ENCODE data around the gene PLAC8L1.
"Not testable (repeated sequence)": the region's sequence is repeated elsewhere in the genome, so short reads cannot be mapped to it uniquely, and the experiment has no call there.

Gene PLAC8L1, protein sequence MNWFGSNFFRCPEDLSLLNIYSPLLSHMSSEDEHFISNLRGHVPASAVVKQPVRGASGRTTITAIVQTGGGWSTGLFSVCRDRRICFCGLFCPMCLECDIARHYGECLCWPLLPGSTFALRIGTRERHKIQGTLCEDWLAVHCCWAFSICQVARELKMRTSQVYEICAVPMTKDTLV

DNA sequence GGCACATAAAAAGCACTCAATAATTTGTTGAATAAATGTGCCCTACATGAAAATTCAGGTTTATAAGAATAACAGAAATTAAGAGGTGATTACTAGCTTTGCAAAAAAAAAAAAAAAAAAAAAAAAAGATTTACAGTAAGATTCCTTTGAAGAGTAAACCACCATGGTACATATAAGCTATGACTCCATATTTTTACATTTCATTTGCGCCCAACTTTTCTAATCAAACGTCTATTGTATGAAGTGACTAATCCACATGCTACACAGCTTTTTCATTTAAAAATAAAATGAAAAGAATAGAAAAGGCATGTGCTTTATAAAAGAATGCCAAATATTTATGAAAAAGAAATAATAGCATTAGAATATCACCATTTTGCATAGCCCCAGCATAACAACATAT is at the start of gene PLAC8L1:
TSS of gene PLAC8L1 (minus strand) at position 101 of the 400 bp plus-strand sequence. CDS start 1,266 bp downstream, outside the sequence.
- no peak for DNase-seq

DNA sequence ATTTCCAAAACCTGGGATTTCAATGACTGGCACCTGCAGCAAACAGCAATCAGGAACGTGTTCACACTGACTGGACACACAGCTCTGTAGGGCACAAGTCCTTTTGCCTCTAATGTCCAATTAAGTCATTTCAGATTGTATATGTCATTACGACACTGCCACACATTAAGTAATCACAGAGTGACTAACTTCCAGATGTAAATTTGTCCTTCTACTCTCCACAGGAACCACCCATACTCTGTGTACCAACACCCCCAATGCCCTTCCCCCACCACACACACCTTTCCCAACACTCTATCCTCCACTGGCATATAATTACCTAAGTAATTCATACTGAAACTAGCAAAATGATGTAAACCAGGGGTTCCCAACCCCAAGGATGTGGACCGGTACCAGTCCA is 46.6 kb upstream of the PLAC8L1 start:
- DNase-seq, result no peak

DNA sequence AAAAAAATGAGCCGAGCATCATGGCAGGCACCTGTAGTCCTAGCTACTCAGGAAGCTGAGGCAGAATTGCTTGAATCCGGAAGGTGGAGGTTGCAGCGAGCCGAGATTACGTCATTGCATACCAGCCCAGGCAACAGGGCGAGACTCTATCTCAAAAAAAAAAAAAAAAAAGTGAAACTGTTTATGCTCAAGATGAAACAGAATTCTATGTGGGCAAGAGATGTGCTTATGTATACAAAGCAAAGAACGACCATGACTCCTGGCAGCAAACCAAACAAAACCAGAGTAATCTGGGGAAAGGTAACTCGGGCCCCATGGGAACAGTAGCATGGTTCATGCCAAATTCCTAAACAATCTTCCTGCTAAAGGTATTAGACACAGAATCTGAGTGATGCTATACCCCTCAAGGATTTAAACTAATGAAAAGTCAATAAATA is 32.6 kb upstream of the PLAC8L1 start:
- no peak for DNase-seq

DNA sequence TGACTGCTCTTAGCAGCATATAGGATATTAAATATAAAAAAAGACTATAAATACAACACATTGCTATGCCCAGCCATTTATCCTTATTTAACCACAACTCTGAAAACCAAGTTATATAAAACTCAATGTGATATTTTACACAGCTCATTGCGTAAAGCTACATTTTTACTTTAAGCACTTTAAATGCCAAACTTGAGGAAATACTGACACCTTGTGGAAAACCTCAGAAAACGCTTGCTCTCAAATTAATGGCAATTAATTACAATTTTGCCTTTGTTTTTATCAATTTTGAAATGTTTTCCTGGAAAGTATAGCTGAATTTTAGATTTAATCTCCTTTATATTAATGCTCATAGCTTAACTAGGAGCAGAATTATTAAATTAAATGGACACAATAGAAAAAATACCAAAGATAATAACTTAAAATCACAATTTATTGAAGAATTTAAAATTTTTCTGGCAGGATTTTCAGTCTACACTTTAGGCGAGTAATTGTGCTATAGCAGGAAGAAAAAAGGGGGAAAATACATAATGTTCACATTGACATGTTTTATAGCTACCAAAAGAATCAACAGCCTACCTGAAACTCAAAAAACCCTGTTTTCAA is 25.2 kb upstream of the PLAC8L1 start:
- DNase-seq, result peak; percentile 13

DNA sequence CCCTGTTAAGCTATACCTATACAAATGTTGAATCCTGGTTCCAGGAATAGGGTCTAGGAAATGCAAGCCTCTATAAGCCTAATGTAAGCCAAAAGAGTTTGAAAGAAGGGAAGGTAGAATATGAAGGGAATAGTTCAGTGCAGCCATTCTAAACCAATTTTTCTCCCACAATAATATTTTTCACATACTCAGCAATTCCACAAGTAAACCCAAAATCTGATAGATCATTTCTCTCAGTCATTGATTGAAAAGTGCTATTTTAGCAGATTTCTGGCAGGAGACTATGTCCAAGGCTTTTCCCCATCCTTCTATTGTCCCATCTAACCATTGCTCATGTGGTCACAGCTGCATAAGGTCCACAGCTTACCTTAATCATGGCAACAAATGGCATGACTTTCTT is 20.7 kb upstream of the PLAC8L1 start:
- no peak for DNase-seq

DNA sequence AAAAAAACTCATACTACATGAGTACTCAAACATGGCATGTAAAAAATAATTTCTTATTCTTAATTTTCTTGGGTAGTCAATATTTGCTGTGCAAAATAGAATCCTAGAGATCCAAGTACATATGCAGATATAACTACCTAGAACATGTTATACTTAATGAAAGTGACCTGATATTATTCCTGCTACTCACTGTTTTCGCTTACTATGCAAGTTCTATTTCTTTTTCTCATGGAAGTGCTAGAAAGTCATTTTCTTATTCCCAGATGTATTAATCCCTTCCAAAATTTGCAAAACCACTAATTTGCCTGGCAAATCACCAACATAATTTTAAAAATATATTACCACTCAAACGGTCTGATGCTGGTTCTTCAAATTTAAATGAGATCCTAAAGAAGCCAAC is 19.2 kb upstream of the PLAC8L1 start:
- DNase-seq, result no peak

GRCh38 chr5:146121451-146121850 is 16.1 kb upstream of the PLAC8L1 start:
- DNase-seq, result not testable (repeated sequence)

DNA sequence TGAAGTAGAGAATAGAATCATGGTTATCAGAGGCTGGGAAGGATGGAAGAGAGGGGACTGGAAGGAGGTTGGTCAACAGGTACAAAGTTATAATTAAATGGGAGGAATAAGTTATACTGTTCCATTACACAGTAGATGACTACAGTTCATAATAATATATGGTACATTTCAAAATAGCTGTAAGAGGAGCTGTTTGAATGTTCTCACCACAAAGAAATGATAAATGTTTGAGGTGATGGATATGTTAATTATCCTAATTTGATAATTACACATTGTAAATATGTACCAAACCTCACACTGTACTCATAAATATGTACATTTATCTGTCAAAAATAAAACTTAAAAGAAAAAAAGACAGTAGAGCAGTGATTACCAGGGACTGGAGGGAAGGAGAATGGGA is 12.9 kb upstream of the PLAC8L1 start:
- DNase-seq, result no peak

GRCh38 chr5:146117216-146117615 is 11.8 kb upstream of the PLAC8L1 start:
- DNase-seq, result not testable (repeated sequence)

- DNase-seq, result no peak
Measured at GRCh38 chr5:146116361-146116760, 11.0 kb upstream of the PLAC8L1 start.

- DNase-seq, result no peak
Measured at GRCh38 chr5:146112476-146112875, 7.1 kb upstream of the PLAC8L1 start.

- no peak for DNase-seq
Measured at GRCh38 chr5:146111409-146111808, 6.0 kb upstream of the PLAC8L1 start.

DNA sequence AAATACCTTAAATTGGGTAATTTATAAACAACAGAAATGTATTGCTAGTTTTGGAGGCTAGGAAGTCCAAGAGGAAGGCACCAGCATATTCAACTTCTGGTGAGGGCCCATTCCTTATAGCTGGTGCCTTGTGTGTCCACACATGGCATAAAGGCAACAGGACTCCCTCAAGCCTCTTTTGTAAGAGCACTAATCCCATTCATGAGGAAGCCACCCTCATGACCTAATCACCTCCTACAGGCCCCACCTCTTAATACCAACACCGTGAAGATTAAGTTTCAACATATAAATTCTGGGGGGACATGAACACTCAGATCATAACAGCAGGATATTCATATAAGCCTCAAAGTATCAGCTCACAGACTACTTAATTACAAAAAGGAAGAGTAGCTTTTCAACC is 4.0 kb upstream of the PLAC8L1 start:
- DNase-seq, result no peak

DNA sequence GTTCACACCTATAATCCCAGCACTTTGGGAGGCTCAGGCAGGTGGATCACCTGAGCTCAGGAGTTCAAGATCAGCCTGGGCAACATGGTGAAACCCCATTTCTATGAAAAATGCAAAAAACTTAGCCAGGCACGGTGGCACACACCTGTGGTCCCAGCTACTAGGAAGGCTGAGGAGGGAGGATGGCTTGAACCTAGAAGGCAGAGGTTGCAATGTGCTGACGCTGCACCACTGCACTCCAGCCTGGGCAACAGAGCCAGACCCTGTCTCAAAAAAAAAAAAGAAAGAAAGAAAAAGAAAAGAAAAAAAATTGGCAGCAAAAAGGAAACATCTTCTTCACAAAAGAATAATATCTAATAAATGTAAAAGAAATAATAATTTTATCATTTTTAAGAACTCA is 3.5 kb upstream of the PLAC8L1 start:
- not testable (repeated sequence) for DNase-seq

DNA sequence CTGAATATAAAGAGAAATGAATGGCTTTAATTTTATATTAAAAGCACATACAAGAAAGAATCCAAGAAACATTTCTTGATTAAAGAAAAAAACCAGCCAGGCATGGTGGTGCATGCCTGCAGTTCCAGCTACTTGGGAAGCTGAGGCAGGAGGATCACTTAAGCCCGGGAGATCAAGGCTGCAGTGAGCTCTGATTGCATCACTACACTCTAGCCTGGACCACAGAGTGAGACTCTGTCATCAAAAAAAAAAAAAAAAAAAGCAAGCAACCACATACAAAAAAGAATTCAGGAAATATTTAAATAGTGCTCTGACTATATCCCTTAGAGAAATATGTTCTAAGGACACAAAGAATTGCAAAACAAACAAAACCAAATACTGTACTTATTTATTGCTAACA is 2.5 kb upstream of the PLAC8L1 start:
- DNase-seq, result no peak

DNA sequence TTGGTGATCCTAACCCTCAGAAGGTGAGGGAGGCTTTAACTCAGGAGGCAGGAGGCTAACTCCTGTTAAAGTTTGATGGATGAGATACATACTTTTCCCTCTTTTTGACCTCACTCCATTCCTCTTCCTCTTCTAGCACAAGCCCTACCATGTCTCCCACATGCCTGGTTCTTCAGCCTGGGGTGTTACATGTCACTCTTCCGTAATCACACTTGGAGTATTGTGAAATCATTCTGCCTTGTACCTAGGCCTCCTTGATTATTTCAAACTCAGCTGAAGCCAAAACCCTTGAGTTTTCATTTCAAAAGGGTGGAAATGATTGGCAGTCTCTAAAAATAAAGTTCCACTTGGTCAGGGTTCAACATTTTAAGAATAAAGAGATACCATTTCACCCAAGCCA is 1.8 kb downstream of the PLAC8L1 start:
- no peak for DNase-seq

- DNase-seq, result no peak
Measured at GRCh38 chr5:146101646-146102045, 3.7 kb downstream of the PLAC8L1 start.

GRCh38 chr5:146098047-146098446 is 7.3 kb downstream of the PLAC8L1 start:
- no peak for DNase-seq

GRCh38 chr5:146091881-146092280 is 13.5 kb downstream of the PLAC8L1 start:
- DNase-seq, result no peak

- DNase-seq, result no peak
Measured at GRCh38 chr5:146089287-146089686, 16.1 kb downstream of the PLAC8L1 start.

GRCh38 chr5:146088098-146088497 is 17.3 kb downstream of the PLAC8L1 start:
- DNase-seq, result no peak

- DNase-seq, result no peak
Measured at GRCh38 chr5:146084376-146084775, 21.0 kb downstream of the PLAC8L1 start.

- DNase-seq, result no peak
Measured at GRCh38 chr5:146082798-146083197, 22.6 kb downstream of the PLAC8L1 start.

- no peak for DNase-seq
Measured at GRCh38 chr5:146081556-146081955, 23.8 kb downstream of the PLAC8L1 start.

Measured in COR-L47 (cell line).